GM18520 (cell line): ENCODE measurements around the gene PHLPP1.
"Not testable (repeated sequence)": the region's sequence is repeated elsewhere in the genome, so short reads cannot be mapped to it uniquely, and the experiment has no call there.

Experiments
- ATAC-seq: cut with Tn5 transposase; IDR thresholded peaks from one replicate; pipeline ENCODE4 v1.9.1; 2021; ENCODE audit not compliant: unreplicated experiment

Gene PHLPP1

DNA sequence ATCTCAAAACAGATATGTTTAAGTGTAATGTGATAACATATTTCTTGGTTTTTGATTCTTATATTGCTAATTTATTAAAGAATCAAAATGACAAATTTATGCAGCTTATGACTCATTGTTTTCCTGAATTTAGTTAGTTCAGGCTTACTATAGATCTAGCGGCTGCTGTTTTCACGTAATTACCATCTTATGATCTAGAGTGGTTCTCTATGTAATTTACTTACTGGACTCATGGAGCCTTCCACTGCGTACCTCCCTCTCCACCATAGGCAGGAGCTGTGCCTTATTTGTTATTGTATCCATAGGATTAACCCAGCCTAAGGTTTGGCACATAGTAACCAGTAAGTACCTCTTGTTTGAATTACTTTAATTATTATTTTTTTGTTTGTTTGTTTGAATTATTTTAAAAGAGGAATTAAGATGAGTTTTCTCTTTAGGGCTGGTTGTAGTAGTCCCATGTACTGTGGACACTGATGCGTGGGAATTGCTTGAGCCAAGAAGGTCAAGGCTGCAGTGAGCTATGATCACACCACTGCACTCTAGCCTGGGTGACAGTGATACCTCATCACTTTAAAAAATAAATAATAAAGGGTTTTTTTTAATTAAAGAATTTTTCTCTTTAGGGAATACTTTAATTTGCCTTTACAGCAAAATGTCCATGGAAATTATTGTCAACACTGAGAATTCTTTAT is 165.5 kb downstream of the PHLPP1 start:
- ATAC-seq: no peak

DNA sequence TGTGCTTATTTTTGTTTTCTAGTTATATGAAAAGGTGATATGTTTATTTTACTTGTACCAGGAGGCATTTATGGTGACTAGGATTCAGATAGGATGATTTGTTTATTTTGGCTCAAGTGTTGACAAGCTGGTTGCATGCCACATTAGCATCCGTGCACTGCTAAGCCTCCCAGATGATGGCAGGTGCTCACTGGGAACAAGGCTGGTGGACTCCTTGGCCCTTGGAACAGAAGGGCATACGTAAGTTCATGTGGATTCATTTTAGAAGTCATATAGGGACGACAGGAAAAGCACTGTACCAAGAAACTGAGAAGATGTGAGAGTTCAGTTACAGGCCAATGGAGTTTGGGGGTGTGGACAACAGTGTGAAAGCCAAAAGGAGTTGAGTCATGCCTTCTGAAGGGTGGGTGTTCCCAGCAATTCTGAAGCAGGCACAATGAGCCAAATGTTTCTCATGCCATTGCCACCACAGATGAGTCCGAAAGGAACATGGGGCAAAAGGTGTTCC is 166.2 kb downstream of the PHLPP1 start:
- ATAC-seq: no peak

DNA sequence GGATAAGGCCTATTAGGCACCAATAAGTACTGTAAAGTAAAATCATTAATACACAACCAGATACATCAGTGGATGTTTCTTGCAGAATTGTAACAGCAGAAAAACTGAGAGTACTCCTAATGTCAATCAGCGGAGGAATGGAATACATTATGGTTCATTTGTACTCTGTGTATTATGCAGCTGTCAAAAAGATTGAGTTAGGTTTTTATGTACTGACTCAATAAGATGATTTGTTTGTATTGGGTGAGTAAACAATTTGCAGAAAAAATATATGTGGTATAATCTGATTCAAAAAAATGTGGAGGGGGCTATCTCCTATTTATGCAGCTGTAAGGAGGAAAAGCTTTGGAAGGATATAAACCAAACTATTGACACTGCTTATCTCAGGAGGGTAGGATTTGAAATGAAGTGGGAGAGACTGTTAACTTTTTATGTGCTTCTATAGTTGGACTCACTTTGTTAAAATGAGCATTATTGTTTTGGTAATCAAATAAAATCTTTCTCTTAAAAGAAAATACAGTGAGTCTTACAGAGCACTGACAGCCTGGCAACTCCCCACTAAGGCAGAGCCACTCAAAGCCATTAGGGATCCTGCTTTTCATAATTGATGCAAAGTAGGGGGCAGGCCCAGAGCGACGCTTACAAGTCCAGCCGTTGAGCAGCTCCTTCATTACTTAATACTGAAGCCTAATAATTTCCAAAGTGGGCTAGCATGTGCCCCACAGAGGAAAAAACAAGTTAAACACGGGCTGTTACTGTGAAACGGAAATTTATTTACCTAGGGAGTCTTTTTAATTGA is 168.8 kb downstream of the PHLPP1 start:
- ATAC-seq: no peak

DNA sequence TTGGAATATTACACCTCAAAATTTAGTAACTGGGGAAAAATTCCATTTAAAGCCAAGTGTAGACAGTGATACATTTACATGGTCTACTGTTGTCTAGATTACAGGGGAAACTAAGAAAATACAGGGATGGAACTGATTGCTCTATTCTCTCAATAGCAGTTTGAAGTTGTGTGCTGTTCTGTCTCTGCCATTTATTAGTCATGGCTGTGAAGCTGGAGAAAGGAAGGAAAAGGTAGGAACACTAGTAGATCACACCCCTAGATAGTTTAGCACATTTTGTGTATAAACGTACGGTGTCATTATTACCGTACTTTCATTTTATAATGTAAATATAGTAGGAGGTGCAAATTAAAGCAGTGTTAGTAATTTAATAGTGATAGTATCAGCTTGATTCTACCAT is 170.5 kb downstream of the PHLPP1 start:
- no peak for ATAC-seq

DNA sequence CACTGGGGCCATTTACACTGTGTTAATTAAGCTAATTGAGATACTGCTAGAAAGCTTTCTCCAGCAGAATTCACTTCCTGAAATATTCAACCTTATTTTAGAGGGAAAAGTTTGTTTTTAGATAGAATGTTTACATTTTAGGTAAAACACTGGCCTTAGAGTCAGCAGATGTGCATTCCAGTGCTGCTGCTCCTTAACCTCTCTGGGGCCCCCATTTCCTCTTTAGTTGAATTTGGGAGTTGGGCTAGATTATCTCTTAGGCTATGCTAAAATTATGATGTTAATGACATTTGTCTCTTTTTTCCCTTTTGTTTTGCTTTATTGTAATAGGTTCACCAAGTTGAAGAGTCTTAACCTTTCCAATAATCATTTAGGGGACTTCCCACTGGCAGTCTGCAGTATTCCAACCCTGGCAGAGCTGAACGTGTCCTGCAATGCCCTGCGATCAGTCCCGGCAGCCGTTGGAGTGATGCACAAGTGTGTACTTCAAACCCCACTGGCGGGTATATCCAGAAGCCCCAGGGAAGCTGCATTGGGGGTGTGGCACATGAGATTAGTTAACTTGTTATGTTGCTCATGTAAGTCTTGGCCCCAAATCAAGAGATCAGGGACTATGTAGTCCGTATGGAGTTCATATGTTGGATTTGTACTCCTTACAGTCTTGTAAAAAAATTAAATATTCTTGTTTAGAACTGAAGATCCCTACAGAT is 179.5 kb downstream of the PHLPP1 start:
- no peak for ATAC-seq

DNA sequence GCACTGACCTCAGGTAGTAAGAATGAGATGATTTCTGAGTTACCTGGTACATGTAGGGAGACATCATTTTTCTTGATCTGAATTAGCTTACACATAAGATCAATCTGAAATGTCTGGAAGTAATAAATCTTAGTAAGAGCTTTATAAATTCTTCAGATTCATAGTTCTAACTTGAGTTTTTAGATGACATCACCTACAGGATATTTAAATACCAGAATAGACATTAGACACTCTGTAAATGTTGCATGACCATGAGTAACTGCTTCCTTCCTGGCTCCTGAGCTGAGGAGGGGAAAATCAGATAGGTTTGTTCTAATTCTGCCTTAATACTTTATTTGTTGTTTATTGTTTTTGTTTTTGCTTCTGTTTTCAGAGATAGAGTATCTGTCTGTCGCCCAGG is 181.8 kb downstream of the PHLPP1 start:
- ATAC-seq: no peak

DNA sequence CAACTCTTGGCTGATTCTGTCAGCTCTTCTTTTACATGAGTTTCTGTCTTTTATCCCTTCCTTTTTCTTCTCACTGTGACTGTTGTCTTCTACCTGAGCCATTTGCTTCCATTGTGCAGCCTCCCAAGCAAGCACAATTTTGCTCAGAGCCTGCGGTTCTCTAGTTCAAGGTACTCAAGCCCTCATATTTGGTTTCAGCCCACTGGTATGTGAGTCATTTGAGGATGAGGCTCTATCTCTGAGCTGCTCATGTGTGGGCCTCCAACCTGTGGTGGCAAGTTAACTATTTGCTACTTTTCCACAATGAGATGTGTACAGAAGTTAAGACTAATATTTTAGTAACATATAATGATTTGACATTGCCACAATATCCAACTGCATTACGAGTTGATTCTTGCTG is 183.0 kb downstream of the PHLPP1 start:
- ATAC-seq: peak; percentile 72

DNA sequence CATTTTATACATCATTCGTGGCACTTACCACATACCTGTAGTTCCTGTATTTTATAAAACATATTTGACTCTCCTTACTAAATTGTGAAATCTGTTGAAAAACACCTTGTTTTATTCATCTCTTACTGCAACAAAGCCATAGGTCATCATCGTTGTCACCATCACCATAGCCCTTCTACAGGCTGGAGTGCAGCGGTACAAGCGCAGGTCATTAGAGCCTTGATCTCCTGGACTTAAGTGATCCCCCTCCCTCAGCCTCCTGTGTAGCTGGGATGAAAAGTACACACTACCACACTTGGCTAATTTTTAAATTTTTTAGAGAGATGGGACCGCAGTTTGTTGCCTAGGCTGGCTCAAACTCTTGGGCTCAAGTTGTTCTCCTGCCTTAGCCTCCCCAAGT is 184.2 kb downstream of the PHLPP1 start:
- ATAC-seq: no peak

DNA sequence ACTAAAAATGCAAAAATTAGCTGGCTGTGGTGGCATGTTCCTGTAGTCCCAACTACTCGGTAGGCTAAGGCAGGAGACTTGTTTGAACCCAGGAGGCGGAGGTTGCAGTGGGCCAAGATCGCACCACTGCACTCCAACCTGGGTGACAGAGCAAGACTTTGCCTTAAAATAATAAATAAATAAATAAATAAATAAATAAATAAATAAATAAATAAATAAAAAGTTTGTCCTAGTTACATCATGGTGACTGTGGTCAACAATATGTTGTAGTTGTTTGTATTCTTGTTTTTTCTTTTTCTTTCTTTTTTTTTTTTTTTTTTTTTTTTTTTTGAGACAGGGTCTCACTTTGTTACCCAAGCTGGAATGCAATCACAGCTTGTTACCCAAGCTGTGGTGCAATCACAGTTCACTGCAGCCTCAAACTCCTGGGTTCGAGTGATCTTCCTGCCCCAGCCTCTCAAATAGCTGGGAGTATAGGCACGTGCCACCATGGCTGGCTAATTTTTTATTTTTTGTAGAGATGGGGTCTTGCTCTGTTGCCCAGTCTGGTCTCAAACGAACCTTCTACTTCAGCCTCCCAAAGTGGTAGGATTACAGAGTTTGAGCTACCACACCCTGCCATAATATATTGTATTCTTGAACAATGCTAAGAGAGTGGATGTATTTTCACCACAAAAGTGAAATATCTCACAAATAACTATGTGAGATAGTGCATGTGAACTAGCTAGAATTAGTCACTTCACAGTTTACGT is 185.0 kb downstream of the PHLPP1 start:
- no peak for ATAC-seq

DNA sequence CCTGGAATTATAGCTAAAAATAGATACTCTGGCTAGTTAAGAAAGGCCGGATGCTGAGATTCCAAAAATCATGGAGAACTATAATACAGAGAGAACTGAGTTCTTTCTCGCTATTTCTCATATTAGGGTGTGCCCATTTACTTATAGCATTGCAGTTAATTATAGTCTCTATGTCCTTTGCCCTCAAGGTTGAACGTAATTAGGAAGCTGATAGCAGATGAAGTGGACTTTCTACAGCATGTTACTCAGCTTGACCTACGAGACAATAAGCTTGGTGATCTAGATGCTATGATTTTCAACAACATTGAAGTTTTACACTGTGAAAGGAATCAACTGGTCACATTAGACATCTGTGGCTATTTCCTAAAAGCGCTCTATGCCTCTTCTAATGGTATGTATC is 187.4 kb downstream of the PHLPP1 start:
- no peak for ATAC-seq

DNA sequence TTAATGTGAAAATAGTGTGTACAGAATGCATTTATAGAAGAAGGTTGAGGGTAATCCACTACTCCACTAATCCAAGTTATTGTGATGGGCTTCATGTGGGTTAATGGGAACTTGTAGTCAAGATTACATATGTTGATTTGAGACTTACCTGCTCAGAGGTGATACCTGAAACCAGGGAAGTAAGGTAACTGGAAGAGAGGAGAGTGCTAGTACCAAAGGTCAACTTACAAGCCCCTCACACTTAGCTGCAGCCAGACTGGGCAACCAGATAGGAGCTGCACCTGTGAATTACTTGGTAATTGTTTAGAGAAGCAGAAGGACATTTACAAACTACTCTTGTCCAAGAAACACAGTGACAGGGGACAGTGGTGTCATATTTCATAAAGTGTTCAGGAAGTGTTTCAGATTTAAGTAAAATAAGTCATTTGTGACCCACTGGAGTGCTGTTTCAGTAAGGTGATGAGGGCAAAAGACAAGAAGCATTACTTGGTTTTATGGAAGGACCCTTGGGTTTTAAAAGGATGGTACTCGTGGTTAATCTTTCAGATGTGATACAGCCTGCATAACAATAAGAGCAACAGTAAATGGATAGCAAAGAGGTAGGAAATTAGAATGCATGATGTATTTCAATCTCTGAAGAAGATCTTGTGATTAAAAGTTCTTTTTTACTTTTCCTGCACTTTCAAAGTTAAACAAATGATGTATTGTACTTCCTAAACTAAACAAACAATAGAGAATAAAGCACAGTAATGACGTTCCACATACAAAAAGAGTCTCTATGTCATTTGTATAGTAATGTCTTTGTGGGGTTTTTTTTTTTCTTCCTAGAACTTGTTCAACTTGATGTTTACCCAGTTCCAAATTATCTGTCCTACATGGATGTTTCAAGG is 189.3 kb downstream of the PHLPP1 start:
- ATAC-seq: no peak

DNA sequence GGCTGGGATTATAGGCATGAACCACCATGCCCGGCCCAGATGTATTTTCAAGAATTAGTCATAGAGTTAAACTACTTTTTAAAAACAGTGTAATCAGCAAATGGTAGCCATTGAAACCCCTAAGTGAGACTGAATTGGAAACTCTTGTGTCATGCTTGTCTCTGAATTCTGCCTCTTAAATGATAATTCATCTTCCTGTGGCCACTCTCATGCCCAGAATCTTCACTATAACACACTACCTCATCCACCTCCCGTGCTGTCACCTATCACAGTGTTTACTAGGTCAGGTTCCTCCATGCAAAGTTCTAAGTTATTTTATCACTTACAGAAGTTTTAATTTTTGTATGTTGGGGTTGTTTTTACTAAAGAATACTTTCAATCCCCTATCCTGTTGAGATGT is 197.5 kb downstream of the PHLPP1 start:
- ATAC-seq: no peak

DNA sequence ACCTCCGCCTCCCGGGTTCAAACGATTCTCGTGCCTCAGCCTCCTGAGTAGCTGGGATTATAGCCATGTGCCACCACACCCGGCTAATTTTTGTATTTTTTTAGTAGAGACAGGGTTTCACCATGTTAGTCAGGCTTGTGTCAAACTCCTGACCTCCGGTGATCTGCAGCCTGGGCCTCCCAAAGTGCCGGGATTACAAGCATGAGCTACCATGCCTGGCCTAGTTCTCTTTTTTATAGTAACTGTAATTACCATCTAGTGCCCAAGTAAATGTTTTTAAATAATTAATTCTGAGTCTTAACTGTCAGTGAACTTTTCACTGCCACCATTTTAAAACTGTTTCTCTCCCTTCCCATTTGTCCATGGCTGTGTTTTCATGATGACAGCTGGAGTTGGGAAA is 198.5 kb downstream of the PHLPP1 start:
- ATAC-seq: not testable (repeated sequence)

DNA sequence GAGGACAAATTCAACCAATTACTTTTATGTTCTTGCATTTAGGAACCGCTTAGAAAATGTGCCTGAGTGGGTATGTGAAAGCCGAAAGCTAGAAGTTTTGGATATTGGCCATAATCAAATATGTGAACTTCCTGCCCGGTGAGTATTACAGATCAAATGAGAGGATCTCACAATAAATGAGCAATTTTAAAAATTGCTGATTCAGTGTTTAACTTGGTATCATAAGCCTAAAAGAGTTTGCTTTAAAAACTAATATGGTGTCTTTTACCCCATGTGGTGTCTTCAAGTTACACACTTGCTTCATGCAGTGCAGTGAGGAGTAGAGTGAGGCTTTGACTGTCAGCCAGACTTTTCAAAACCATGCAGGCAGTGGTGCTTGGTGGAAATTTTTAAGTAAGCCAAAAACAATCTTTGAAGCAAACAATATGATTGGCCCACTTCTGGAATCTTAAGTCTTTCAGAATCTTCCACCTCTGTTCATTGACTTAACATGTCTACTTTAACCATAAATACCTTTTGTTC is 199.6 kb downstream of the PHLPP1 start:
- ATAC-seq: no peak

DNA sequence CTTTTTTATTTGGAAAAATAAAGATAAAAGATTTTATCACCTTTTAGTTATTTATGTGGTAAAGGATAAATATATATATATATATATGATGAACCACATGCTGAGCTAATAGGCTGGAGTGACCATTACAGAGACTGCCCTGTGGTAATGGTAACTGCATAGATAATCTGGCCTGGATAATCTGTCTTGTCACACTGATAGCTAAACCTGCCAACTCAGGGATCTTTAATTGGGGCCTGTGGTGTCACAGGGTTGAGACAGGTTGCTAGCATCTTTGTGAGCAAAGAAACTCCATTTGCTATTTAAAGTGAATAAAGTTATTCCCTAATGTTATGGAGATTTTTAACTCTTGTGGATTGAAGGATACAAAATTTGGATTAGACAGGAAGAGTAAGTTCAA is 203.0 kb downstream of the PHLPP1 start:
- no peak for ATAC-seq

DNA sequence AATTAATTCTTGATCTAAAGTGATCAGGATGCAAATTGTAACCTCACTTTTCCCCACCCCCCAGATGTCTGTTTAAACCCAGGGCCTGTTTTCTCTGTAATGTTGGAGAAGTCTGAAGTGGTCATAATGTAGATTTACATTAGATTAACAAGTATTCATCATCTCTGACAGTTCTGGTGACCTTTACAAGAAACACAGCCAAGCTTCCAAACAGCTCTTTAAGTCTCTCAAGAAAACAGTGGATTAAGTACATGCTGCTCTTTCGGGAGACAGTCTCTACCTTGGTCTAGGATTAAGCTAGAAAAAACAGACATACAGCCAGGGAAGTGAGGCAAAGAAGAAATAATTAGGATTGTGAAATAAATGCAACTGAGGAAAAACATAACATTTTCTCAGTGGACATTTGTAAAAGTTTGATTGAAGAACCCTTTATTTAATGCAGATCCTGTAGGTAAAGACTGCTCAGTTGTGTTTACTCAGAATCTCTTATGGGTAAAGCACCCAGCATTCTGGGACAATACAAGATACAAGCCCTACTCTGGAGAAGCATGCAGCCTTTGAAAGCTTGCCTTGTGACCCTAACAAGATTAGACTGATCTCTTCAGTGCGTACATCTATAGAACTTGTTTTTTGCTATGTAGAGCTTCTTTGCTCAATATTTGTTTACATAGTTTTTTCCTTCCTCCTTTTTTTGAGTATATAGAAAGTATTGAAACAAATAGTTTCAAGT is 203.9 kb downstream of the PHLPP1 start:
- no peak for ATAC-seq

DNA sequence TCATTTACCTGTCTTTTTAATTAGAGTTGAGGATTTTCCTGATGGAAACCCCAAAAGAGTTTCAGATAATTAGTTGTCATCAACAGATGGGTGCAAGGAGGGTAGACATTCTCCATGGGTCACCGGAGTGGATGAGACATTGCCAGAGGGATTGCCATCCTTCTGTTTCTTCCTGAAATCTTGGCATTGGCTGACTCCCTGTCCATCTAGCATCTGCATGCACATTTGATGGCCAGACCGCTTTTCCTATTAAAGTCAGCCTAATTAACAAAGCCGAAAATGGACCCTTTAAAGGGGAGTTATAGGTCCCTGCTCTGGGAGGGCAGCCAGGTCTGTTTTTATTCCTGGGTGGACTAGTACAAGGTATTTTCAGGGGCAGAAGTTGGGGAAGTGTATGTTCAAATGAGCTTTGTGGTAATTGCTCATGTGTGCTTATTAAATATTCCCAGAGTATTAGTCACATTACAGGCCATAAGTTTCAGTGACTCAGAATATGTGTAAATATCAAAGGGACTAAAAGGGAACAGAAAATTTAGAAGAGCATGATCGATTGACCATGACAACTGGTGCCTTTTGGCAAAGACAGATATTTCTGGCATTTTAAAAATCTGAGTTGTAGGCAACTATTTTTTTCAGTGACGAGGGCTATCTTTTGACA is 209.8 kb downstream of the PHLPP1 start:
- no peak for ATAC-seq

DNA sequence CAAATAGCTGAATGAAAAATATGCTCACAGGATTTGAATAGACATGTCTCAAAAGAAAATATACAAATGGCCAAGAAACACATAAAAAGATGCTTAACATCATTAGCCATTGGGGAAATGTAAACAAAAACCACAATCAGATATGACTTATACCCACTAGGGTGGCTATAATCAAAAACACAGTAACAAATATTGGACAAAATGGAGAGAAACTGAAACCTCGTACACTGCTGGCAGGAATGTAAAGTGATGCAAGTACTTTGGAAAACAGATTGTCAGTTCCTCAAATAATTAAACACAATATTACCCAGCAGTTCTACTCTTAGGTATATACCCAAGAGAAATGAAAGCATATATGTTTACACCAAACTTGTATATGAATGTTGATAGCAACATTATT is 213.0 kb downstream of the PHLPP1 start:
- ATAC-seq: no peak
